K562 (cell line): Measurements from ENCODE around the gene MCM5. TPM values are rescaled to one million over a fixed set of nuclear protein-coding genes. Genes with fewer than 3 reads are reported as not detected.

Experiments
- ATAC-seq: fragments of 200-7000 bp; cut with Tn5 transposase; 3 replicates; pipeline ENCODE4 v1.9.1; 2020; ENCODE audit warnings: moderate library complexity
- BruUV-seq: library from RNA; stranded (reverse); fragments of 400-500 nt; replicated peaks from 2 replicates; lab custom pipeline; 2021; lab: Mats Ljungman, UMichigan
- CTCF ChIA-PET: fragments of 300-600 bp; formaldehyde crosslinking; extraction: SDS; loops from one replicate; lab custom pipeline; 2021; ENCODE audit warnings: low intra/inter-chr PET ratio; lab: Yijun Ruan, JAX
- POLR2A ChIA-PET: fragments of 300-600, 350-650 bp; sonication (Branson Sonifier 250); formaldehyde crosslinking; extraction: SDS; loops from one replicate; lab custom pipeline; 2021; ENCODE audit warnings: antibody characterized with exemption, inconsistent platforms; lab: Yijun Ruan, JAX
- DNase-seq, 4 experiments: peaks; one replicate each; pipeline versions ENCODE4 v3.0.0 to v3.0.0-alpha.2; 2011 to 2018; ENCODE audit warnings: low spot score in 3 of 4, mixed read lengths in 3 of 4; ENCODE audit errors: extremely low read depth in 1 of 4
- FAIRE-seq: peaks from 2 replicates; lab custom pipeline; 2011; peaks lifted over from hg19 to GRCh38; lab: Jason Lieb, UNC
- H2AFZ ChIP-seq: 2 replicates; pipeline ENCODE4 v1.6.0; 2011; ENCODE audit warnings: low read depth, low read length, control low read depth, inconsistent platforms
- H3K27ac ChIP-seq: fragments of 200-600 bp; 3 replicates; pipeline ENCODE4 v1.8.0; 2011; ENCODE audit warnings: low read depth, mild to moderate bottlenecking, control low read depth, inconsistent platforms, low read length, moderate library complexity, mixed read lengths; ENCODE audit errors: extremely low read depth
- H3K27me3 ChIP-seq, 2 experiments: fragments of 300-600 bp in 1 of 2; 2 replicates in 1 of 2; 3 replicates in 1 of 2; pipeline versions ENCODE4 v1.6.0 to v1.8.0; 2011; ENCODE audit warnings: inconsistent platforms in 2 of 2, low read length in 2 of 2, mild to moderate bottlenecking in 1 of 2, mixed read lengths in 1 of 2, moderate library complexity in 1 of 2; ENCODE audit not compliant: control insufficient read depth in 2 of 2, insufficient read depth in 2 of 2
- H3K36me3 ChIP-seq: fragments of 300-600 bp; 3 replicates; pipeline ENCODE4 v1.8.0; 2011; ENCODE audit warnings: mild to moderate bottlenecking, low read length, inconsistent platforms; ENCODE audit not compliant: control insufficient read depth, insufficient read depth
- H3K4me1 ChIP-seq, 2 experiments: fragments of 200-600 bp in 1 of 2; replicated peaks in 1 of 2; 2 replicates in 1 of 2; 3 replicates in 1 of 2; pipeline versions ENCODE4 v1.5.1 to v1.8.0; 2011; ENCODE audit warnings: inconsistent platforms in 2 of 2, low read length in 2 of 2, mild to moderate bottlenecking in 1 of 2, mixed read lengths in 1 of 2, moderate library complexity in 1 of 2; ENCODE audit not compliant: control insufficient read depth in 2 of 2, insufficient read depth in 2 of 2
- H3K4me2 ChIP-seq: 2 replicates; pipeline ENCODE4 v1.6.1; 2011; ENCODE audit warnings: low read length, control low read depth, inconsistent platforms, mixed read lengths; ENCODE audit not compliant: insufficient read depth
- H3K4me3 ChIP-seq: fragments of 200-600 bp; sonication (generic), shearing (Covaris generic); 2 replicates; pipeline ENCODE4 v1.5.1; 2016; ENCODE audit warnings: control low read depth, inconsistent platforms
- H3K79me2 ChIP-seq: fragments of 200-600 bp; 3 replicates; pipeline ENCODE4 v1.8.0; 2011; ENCODE audit warnings: low read length, inconsistent platforms; ENCODE audit not compliant: control insufficient read depth, insufficient read depth
- H3K9ac ChIP-seq, 2 experiments: 2 replicates each; pipeline versions ENCODE4 v1.6.0 to v1.6.1; 2011; ENCODE audit warnings: low read depth in 2 of 2, low read length in 2 of 2, control low read depth in 1 of 2, inconsistent platforms in 1 of 2, mild to moderate bottlenecking in 1 of 2, mixed read lengths in 1 of 2; ENCODE audit not compliant: insufficient read depth in 1 of 2
- H3K9me1 ChIP-seq: one replicate; pipeline ENCODE4 v1.6.0; 2011; ENCODE audit warnings: inconsistent platforms, mild to moderate bottlenecking, low read length, moderate library complexity; ENCODE audit not compliant: control insufficient read depth, insufficient read depth
- H3K9me3 ChIP-seq: replicated peaks from 2 replicates; pipeline ENCODE4 v1.5.1; 2011; ENCODE audit warnings: low read depth, low read length, inconsistent platforms; ENCODE audit not compliant: control insufficient read depth, insufficient read depth
- H4K20me1 ChIP-seq: replicated peaks from 2 replicates; pipeline ENCODE4 v1.6.1; 2011; ENCODE audit warnings: low read length, inconsistent platforms, mixed read lengths; ENCODE audit not compliant: control insufficient read depth, insufficient read depth
- CBX3 ChIP-seq, 2 experiments: IDR thresholded peaks; 1 replicate in 1 of 2; 2 replicates in 1 of 2; pipeline ENCODE4 v1.6.1; 2012; ENCODE audit warnings: inconsistent platforms in 2 of 2, low read length in 2 of 2, borderline replicate concordance in 1 of 2, control low read depth in 1 of 2
- CLOCK ChIP-seq: fragments of 250-450 bp; sonication (Bioruptor Pico); IDR thresholded peaks from 2 replicates; pipeline ENCODE4 v1.4.0; 2020; ENCODE audit warnings: mild to moderate bottlenecking, moderate library complexity, borderline replicate concordance
- CREBBP ChIP-seq: IDR thresholded peaks from one replicate; pipeline ENCODE4 v1.6.1; 2012; ENCODE audit warnings: low read depth, mild to moderate bottlenecking, control low read depth, inconsistent platforms, low read length
- FOXJ2 ChIP-seq: fragments of 200-800 bp; sonication (Bioruptor generic); IDR thresholded peaks from 2 replicates; pipeline ENCODE4 v1.6.1; 2016; ENCODE audit warnings: missing genetic modification characterization, missing compliant biosample characterization
- GABPA ChIP-seq: fragments of 200-800 bp; sonication (Bioruptor generic); conservative IDR thresholded peaks from 2 replicates; pipeline ENCODE4 v1.6.1; 2016; ENCODE audit warnings: low read depth, missing genetic modification characterization, missing compliant biosample characterization
- HDAC6 ChIP-seq: IDR thresholded peaks from 2 replicates; pipeline ENCODE4 v1.6.1; 2012; ENCODE audit warnings: low read depth, mild to moderate bottlenecking, control low read depth, inconsistent platforms, low read length, moderate library complexity
- KAT8 ChIP-seq: fragments of 450-650 bp; IDR thresholded peaks from 2 replicates; pipeline ENCODE4 v1.6.1; 2016; ENCODE audit warnings: low read depth, mild to moderate bottlenecking
- L3MBTL2 ChIP-seq: fragments of 450-650 bp; IDR thresholded peaks from 2 replicates; pipeline ENCODE4 v1.6.1; 2016; ENCODE audit warnings: mild to moderate bottlenecking, moderate library complexity
- NR0B1 ChIP-seq: fragments of 450-650 bp; IDR thresholded peaks from one replicate; pipeline ENCODE4 v1.6.1; 2018; ENCODE audit warnings: mild to moderate bottlenecking, moderate library complexity; ENCODE audit not compliant: partially characterized antibody
- RFX1 ChIP-seq: fragments of 450-650 bp; IDR thresholded peaks from 2 replicates; pipeline ENCODE4 v1.6.1; 2016; ENCODE audit warnings: mild to moderate bottlenecking, moderate library complexity
- TBL1XR1 ChIP-seq, 2 experiments: IDR thresholded peaks; 2 replicates each; pipeline ENCODE4 v1.6.1; 2012; ENCODE audit warnings: improper control_type of control experiment in 2 of 2, low read length in 2 of 2, mild to moderate bottlenecking in 1 of 2
- TCF15 ChIP-seq: fragments of 250-450 bp; sonication (Bioruptor Pico); IDR thresholded peaks from 2 replicates; pipeline ENCODE4 v1.8.0; 2022; ENCODE audit warnings: moderate library complexity, mild to moderate bottlenecking, inconsistent platforms
- ZBTB12 ChIP-seq: fragments of 250-450 bp; sonication (Bioruptor Pico); IDR thresholded peaks from 2 replicates; pipeline ENCODE4 v1.4.0; 2020
- ZEB2 ChIP-seq: fragments of 450-650 bp; IDR thresholded peaks from 2 replicates; pipeline ENCODE4 v1.6.1; 2016
- WGBS: fragments of 100-300 bp; shearing (Covaris generic); methylation state at CpG from one replicate; pipeline ENCODE4 v1.1.6; 2016; ENCODE audit warnings: low coverage, mixed read lengths; ENCODE audit not compliant: insufficient coverage; ENCODE audit errors: missing lambda C conversion rate; 5-methylcytosine and 5-hydroxymethylcytosine counted together
- in situ Hi-C: fragments of 300-500 bp; cut with MboI; formaldehyde crosslinking; loops from 4 replicates; pipeline ENCODE4 v1.15.0; 2018; ENCODE audit warnings: inconsistent platforms, mixed read lengths
- intact Hi-C: fragments of 100-400 bp; cut with micrococcal nuclease; formaldehyde crosslinking; loops from 2 replicates; pipeline ENCODE4 v1.14.2; 2022
- polyA plus RNA-seq, 8 experiments: library from polyadenylated mRNA; depleted of rRNA in 4 of 8; stranded (reverse) in 5 of 8; unstranded in 3 of 8; fragments of >200 nt; fragmentation: Nextera tagmentation in 2 of 8; fragmentation: Illumina TruSeq in 1 of 8; extraction: Ambion mirVana in 2 of 8; extraction: Trizol in 1 of 8; gene quantifications; 2 replicates each; pipeline versions ENCODE4 v1.2.1 to v1.2.3, GENCODE V29; 2011 to 2014; ENCODE audit warnings: inconsistent platforms in 1 of 8, missing spikeins in 1 of 8
- total RNA-seq, 7 experiments: library from RNA; depleted of rRNA in 6 of 7; stranded (reverse); fragments of >200 nt in 6 of 7; fragmentation: Illumina TruSeq in 2 of 7; extraction: Trizol in 2 of 7; gene quantifications; 2 replicates each; pipeline versions ENCODE4 v1.2.1 to v1.2.3, GENCODE V29; 2011 to 2021; ENCODE audit warnings: low replicate concordance in 1 of 7

The MCM5 gene
- total and polyA plus RNA-seq, 9 of the 15 experiments (the other 6 are each of a cell fraction or from before 2014, with no cell fraction given): 5.6 to 180 (median 66.1) TPM

GRCh38 chr22:35411102-35411501 lies 11.2 kb downstream of the MCM5 start:
- BruUV-seq: no TSS peak
- ATAC-seq: no peak; the same call in 2 of the 3 replicates
- Histone ChIP-seq H3K79me2 (no peaks in the 10 kb centered on the region), H3K9ac (no peak overlapping the region), H3K27me3 (no peaks in the 10 kb centered on the region), H3K4me2 (no peak overlapping the region), H3K9me3 (no peaks in the 10 kb centered on the region), H3K36me3 (peaks cover 92% of the 10 kb centered on the region; the same call in 2 of the 3 replicates), H2AFZ (no peak overlapping the region), H3K4me1 (peaks cover 0 to 3% of the 10 kb centered on the region in 2 experiments; a peak in 2 of 5 replicates), H4K20me1 (0 out of 2 replicates have a peak, but pooled peaks cover 4% of the 10 kb centered on the region), H3K9me1 (no peaks in the 10 kb centered on the region), H3K27ac (no peak overlapping the region; the same call in 2 of the 3 replicates), H3K4me3 (no peak overlapping the region)
- ChIA-PET CTCF (no interaction called here), POLR2A (interaction anchor here (0.5 to 3.8 kb wide), 6 partner anchors 9 to 139 kb away, joined by 3 to 26 read pairs (median 4); no protein-coding TSS in a partner anchor)
- 70% methylated on average over 6 of the region's 7 CpGs for WGBS
- in situ Hi-C loops (no loop called here), intact Hi-C loops (no loop called here)
- no peak for DNase-seq
- no peak for FAIRE-seq
- TF ChIP-seq TBL1XR1 (IDR thresholded peaks at IDR 0.05; ENCODE audit: low read length in 2 of 2) (no peak), GABPA (tag) (no peak), ZBTB12 (no peak), FOXJ2 (tag) (no peak), ZEB2 (no peak), TCF15 (CRISPR knock-in tag) (no peak), CLOCK (no peak), CREBBP (no peak), KAT8 (no peak), HDAC6 (no peak), CBX3 (IDR thresholded peaks at IDR 0.05; ENCODE audit: borderline replicate concordance in 1 of 2, low read length in 2 of 2) (no peak), NR0B1 (no peak), L3MBTL2 (no peak), RFX1 (no peak)
